Measurements from ENCODE around the gene KITLG.
"Not testable (repeated sequence)": the region's sequence is repeated elsewhere in the genome, so short reads cannot be mapped to it uniquely, and the experiment has no call there.

KITLG gene

GRCh38 chr12:88472775-88473174, 107.5 kb downstream of the KITLG start:
- DNase-seq: no peak

GRCh38 chr12:88472248-88472647, 108.0 kb downstream of the KITLG start:
- DNase-seq: no peak

- peak; percentile 8 to 41 for DNase-seq
Measured at GRCh38 chr12:88471331-88472045, 108.8 kb downstream of the KITLG start.

- DNase-seq: no peak
Measured at GRCh38 chr12:88469154-88469553, 111.1 kb downstream of the KITLG start.

- DNase-seq: no peak
Measured at GRCh38 chr12:88468581-88468980, 111.7 kb downstream of the KITLG start.

GRCh38 chr12:88466708-88467107, 113.6 kb downstream of the KITLG start:
- not testable (repeated sequence) for DNase-seq

GRCh38 chr12:88458327-88458726, 121.9 kb downstream of the KITLG start:
- no peak for DNase-seq

- no peak for DNase-seq
Measured at GRCh38 chr12:88453323-88453722, 126.9 kb downstream of the KITLG start.

GRCh38 chr12:88451205-88451604, 129.1 kb downstream of the KITLG start:
- no peak for DNase-seq

- DNase-seq: no peak
Measured at GRCh38 chr12:88450136-88450535, 130.1 kb downstream of the KITLG start.

GRCh38 chr12:88448337-88448915, 131.8 kb downstream of the KITLG start:
- DNase-seq: no peak

- DNase-seq: no peak
Measured at GRCh38 chr12:88445705-88446394, 134.4 kb downstream of the KITLG start.

- DNase-seq: no peak
Measured at GRCh38 chr12:88444481-88444880, 135.8 kb downstream of the KITLG start.

Data from NCI-H446 (cell line).